Renal cortex interstitium (tissue), 11 donors: ENCODE measurements around the gene KIF25. TPM values are rescaled to one million over a fixed set of nuclear protein-coding genes. Genes with fewer than 3 reads are reported as not detected.
"Not testable (repeated sequence)": the region's sequence is repeated elsewhere in the genome, so short reads cannot be mapped to it uniquely, and the experiment has no call there.

ENCODE experiments used
- DNase-seq, 11 donors: peaks; one replicate each; pipeline ENCODE4 v3.0.0-alpha.2; 2013; ENCODE audit warnings: low read depth in 9 of 11, low spot score in 4 of 11; ENCODE audit errors: extremely low read depth in 1 of 11
- polyA plus RNA-seq, 3 donors: library from polyadenylated mRNA; unstranded; fragments of 120-200 nt; gene quantifications; one replicate each; pipeline ENCODE4 v1.2.1, GENCODE V29; 2013; ENCODE audit not compliant: insufficient read length in 3 of 3

Gene KIF25
- polyA plus RNA-seq, 3 donors = 0.30 to 0.53 (median 0.44) TPM

DNA sequence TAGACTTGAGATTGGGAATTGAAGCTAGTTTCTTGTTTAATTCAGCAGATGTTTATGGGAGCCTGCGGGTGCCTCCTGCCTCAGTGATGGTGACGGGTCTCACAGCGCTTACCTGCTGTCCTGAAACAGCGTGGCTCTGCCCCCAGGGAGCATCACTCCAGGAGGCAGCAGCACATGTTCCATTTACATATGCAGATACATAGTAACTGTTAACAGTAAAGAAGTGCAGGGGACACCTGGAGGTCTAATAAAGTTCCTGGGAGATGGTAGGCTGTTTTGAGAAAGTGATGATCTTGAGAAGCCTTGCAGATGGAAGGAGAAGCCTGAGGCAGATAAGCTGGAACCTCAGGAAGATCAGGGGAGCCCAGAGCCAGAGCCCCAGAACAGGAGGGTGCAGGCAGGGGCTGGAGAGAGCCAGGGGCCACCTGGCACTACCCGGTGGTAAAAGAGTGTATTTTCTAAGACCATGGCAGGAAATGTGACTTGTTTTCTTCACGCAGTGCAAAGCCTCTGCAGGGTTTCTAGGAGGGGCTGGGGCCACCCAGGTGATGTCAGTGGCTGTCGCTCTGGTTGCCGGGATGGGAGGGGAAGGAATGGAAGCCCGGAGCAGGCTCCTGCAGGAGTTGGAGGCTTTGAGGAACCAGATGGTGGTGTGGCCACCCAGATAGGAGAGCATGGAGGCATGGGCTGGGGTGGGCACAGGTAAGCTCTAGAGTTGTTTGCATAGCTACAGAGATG lies 24.2 kb upstream of the KIF25 start:
- DNase-seq = no peak

DNA sequence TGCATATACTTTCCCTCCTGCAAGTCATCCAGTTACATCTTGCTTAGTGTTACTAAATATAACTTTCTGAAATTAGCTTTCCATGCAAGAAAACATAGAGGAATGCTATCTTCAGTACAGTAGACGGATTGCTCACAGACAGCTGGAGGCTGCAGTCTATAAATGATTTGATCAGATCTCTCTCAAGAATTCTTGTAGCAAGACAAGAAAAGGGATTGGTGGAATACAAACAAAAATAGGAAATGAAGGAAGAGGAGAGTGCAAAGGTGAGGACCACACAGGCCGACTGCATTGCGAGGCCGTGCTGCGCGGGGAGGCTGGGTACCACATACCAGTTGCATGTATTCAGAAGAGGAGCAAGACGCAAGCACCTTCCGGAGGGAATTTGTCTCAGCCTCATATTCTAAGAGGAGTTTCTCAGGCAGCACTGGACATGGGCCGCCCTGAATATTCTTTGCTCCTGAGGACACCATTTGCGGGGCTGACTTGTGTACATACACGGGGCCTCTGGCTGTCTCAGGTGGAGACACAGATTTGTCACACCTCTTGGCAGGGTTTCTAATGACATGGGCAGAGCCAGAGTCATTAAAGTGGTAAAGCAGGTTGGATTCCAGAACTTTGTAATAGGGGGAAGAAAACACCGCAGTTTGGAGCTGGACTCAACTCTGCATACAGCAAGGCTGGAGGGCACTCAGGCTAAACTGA lies 22.7 kb upstream of the KIF25 start:
- peak in 1 of 11 donors; percentile 10 for DNase-seq

DNA sequence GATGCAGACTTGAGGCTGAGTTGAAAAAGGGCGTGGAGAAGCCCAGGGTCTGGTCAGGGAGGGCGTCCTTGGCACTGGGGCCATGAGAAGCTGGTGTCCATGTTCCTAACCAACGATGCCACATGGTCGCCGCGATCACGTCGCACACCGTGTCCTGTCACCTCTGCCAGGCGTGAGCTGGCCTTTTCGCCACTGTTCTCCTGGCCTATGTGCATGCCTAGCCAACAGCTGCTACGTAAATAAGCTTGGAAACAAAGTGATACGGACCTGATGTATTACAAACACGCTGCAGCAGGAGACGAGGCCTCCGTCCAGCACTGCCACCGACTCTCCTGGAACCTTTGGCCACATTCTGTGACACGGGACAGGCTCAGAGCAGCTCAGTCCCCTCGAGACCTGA lies 22.0 kb upstream of the KIF25 start:
- no peak for DNase-seq

DNA sequence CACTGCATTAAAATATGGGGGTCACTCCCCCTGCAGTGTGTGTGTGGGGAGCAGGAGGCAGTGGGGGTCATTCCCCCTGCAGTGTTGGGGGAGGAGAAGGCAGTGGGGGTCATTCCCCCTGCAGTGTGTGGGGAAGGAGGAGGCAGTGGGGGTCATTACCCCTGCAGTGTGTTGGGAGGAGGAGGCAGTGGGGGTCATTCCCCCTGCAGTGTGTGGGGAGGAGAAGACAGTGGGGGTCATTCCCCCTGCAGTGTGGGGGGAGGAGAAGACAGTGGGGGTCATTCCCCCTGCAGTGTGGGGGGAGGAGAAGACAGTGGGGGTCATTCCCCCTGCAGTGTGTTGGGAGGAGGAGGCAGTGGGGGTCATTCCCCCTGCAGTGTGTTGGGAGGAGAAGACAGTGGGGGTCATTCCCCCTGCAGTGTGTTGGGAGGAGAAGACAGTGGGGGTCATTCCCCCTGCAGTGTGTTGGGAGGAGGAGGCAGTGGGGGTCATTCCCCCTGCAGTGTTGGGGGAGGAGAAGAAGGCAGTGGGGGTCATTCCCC lies 21.3 kb upstream of the KIF25 start:
- DNase-seq = not testable (repeated sequence)

- no peak for DNase-seq
Measured at GRCh38 chr6:167976708-167977107, 20.8 kb upstream of the KIF25 start.

GRCh38 chr6:167977717-167978467 lies 19.6 kb upstream of the KIF25 start:
- no peak for DNase-seq

DNA sequence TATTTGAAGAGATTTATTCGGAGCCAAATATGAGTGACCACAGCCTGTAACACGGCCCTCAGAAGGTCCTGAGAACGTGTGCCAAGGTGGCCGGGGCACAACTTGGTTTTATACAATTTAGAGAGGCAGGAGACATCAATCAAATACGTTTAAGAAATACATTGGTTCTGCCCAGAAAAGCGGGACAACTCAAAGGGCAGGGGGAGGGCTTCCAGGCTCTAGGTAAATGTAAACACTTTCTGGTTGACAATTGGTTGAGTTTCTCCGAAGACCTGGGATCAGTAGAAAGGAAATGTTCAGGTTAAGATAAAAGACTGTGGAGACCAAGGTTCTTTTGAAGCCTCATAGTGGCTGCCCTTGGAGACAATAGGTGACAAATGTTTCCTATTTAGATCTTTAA lies 18.9 kb upstream of the KIF25 start:
- no peak for DNase-seq

DNA sequence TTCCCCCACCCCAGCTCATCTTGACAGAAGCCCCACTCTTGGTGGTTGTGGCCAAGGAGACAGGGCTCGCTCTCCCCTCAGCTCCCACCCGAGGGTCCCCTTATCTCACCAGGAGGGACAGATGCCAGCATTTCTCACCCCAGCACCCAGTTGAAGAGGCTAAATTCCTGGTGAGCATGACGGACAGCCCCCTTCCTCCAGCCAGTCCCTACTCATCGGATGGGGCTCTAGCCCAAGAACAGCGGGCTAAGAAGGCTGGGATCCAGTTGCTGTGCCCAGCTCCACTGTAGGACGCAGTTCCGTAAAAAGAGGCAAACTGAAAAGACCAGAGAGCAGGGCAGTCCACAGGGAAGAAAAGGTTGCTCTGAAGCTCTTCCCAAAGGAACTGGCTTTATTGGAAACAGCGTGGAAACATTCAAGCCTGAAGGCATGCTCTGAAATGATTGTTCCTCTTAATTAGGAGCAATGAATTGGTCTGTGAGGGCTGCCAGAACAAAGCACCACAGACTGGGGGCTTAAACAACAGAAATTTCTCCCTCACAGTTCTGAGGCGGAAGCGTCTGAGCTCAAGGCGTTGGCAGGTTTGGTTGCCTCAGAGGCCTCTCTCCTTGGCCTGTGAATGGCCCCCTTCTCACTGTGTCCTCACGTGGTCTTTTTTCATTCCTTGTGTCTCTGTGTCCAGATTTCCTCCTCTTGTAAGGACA lies 17.9 kb upstream of the KIF25 start:
- no peak for DNase-seq

GRCh38 chr6:167980911-167981580 lies 16.4 kb upstream of the KIF25 start:
- DNase-seq = no peak

- no peak for DNase-seq
Measured at GRCh38 chr6:167981916-167982462, 15.5 kb upstream of the KIF25 start.

DNA sequence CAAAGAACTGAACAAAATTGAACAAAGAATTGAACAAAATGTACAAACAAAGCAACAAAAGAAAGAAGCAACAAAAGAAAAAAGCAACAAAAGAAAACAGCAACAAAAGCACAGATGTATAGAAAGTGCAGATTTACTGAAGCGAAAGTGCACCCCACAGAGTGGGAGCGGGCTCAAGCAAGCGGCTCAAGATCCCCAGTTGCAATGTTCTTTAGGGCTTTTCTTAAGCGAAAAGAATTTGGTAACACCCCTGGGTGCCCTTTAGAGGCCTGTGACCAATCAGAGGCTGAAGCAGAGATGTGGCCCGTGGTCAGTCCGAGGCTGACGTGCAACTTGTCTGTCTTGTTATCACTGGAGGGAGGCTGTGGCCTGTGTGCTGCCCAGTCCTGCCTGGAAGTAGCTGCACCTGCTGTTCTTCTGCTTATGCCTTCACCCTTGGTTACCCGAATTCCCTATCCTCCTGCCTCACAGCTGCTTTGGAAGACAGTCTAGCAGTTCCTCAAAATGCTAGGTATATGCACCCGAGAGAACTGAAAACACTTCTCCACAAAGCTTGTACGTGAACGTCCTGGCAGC lies 13.2 kb upstream of the KIF25 start:
- no peak for DNase-seq

- no peak for DNase-seq
Measured at GRCh38 chr6:167984876-167985604, 12.4 kb upstream of the KIF25 start.

DNA sequence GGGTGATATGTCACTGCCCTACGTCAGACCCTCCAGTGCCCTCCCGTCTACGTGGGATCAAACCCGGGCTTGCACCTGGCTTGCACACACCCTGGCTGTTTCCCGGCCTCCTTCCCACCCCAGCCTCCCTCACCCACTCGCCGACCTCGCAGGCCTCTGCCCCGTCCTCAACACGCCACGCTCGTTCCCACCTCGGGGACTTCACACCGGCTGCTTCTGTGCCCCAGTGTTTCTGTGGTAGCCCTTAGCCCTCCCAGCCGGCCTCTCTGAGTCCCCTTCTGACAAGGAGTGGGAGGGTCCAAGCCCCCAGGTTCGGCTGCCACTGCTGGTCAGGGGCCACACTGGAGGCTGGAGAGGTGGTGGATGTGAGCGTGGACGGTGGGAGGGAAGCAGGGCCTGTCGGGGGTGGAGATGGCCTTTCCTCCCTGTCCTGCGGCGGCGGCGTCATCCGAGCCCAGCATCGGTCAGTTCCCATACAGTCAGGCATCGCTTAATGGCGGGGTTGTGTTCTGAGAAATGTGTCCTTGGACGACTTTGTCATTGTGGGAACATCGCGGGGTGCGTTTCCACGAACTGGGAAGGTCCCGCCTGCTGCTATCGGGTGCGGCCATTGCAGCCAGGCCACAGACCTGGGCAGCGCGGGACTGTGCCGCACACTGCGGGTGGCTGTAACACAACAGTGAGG lies 11.4 kb upstream of the KIF25 start:
- DNase-seq = no peak

DNA sequence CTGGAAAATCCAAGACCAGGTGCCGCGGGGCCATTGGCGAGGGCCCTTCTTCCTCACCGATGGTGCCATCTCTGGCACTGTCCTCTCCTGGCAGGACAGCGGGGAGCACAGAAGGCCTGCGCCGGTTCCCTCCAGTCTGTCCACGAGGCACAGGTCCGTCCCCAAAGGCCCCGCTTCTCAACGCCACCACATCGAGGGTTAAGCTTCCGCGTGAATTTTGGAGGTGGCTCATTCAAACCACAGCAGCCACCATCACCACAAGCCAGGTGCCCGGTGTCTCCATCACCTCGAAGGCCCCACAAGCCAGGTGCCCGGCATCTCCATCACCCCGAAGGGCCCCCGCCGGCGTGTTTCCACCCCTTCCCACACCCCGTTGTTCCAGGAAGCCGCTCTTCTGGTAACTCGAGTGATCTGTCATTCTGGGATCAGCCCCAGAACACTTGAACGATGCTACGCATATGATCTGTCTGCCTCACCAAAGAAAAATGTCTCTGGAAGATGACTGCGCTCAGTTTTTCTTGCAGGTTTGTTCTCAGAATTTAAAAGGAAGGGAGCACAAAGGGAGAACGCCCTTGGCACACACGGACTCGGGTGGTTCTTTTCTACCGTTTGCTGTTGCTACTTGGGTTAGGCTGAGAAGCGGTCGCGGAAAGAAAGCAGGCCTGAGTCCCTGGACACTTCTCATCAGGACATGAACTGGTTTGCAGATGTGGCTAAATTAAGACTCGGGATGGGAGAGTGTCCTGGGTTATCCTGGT lies 9.9 kb upstream of the KIF25 start:
- DNase-seq = no peak

DNA sequence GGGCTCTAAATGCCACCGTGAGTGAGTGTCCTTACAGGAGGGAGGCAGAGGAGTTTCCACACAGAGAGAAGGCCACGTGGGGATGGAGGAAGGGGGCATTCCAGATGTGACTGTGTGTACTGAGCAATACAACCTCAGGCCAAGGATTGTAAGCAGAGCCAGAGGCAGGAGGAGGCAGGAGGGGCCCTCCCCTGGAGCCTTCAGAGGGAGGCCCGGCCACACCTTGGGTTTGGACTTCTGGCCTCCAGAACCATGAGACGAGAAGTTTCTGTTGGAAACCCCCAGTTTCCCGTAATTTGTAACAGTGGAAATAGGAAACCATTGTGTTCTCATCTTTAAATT lies 9.3 kb upstream of the KIF25 start:
- no peak for DNase-seq
